Measurements from ENCODE around the gene PANK4. TPM values are rescaled to one million over a fixed set of nuclear protein-coding genes. Genes with fewer than 3 reads are reported as not detected.
A peak's percentile ranks its signal among the peaks of the same experiment; 100 is the strongest.

Gene PANK4
- total RNA-seq, 3 donors from 2014 or later = 16.5 to 32.8 (median 31.3) TPM

DNA sequence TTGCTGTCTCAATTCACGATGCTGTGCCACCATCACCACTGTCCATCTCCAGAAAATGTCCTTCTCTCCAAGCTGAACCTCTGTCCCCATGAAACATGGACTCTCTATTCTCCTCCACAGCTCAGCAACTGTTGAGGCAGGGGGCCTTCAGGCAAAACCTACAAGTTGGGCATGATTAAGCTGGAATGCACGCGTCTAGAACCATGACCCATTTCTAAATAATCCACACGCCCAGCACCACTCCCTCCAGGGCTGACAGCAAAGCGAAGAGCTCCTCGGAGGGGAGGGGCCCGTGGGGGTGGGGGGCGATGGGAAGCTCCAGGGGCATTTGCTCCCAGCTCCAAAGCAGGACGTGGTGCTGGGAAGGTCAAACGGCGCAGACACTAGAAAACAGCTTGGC is 7.0 kb upstream of the PANK4 start:
- peaks cover 0 to 56% of the 10 kb centered on the region in 2 donors for H3K27me3 ChIP-seq
- TF ChIP-seq, protein P1, sequence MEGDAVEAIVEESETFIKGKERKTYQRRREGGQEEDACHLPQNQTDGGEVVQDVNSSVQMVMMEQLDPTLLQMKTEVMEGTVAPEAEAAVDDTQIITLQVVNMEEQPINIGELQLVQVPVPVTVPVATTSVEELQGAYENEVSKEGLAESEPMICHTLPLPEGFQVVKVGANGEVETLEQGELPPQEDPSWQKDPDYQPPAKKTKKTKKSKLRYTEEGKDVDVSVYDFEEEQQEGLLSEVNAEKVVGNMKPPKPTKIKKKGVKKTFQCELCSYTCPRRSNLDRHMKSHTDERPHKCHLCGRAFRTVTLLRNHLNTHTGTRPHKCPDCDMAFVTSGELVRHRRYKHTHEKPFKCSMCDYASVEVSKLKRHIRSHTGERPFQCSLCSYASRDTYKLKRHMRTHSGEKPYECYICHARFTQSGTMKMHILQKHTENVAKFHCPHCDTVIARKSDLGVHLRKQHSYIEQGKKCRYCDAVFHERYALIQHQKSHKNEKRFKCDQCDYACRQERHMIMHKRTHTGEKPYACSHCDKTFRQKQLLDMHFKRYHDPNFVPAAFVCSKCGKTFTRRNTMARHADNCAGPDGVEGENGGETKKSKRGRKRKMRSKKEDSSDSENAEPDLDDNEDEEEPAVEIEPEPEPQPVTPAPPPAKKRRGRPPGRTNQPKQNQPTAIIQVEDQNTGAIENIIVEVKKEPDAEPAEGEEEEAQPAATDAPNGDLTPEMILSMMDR (IDR thresholded peaks at IDR 0.05) = no peak
- TF ChIP-seq POLR2A (IDR thresholded peaks at IDR 0.05) (no peak), POLR2AphosphoS5 (IDR thresholded peaks at IDR 0.05) (no peak)
- DNase-seq (ENCODE audit: low spot score in 2 of 2) = no peak
- H3K4me1 ChIP-seq = peaks cover 25 to 34% of the 10 kb centered on the region in 2 donors
- no peaks in the 10 kb centered on the region for H3K36me3 ChIP-seq
- H3K27ac ChIP-seq = no peak overlapping the region
- no peaks in the 10 kb centered on the region for H3K9me3 ChIP-seq
- H3K4me3 ChIP-seq = no peak overlapping the region
- intact Hi-C loops (cut with DNase I; ENCODE audit: low total_unique reads) = no loop called here

- H3K4me1 ChIP-seq = peaks cover 31 to 40% of the 10 kb centered on the region in 2 donors
Observed at GRCh38 chr1:2532485-2533160, 6.2 kb upstream of the PANK4 start.

GRCh38 chr1:2530513-2531361 is 4.3 kb upstream of the PANK4 start:
- H3K27ac ChIP-seq = peak overlapping the region in 1 of 2 donors; percentile 34
- no peak for TF ChIP-seq POLR2AphosphoS5 (IDR thresholded peaks at IDR 0.05)
- TF ChIP-seq POLR2A (IDR thresholded peaks at IDR 0.05) = no peak
- TF ChIP-seq, protein P1 (IDR thresholded peaks at IDR 0.05) = no peak

More at GRCh38 chr1:2532485-2533160, 6.2 kb upstream of the PANK4 start:
- Histone ChIP-seq H3K36me3 (no peaks in the 10 kb centered on the region), H3K27ac (no peak overlapping the region), H3K4me3 (no peak overlapping the region), H3K27me3 (peaks cover 0 to 52% of the 10 kb centered on the region in 2 donors), H3K9me3 (no peaks in the 10 kb centered on the region)
- intact Hi-C loops (cut with DNase I; ENCODE audit: low total_unique reads) = no loop called here
- no peak for DNase-seq (ENCODE audit: low spot score in 2 of 2)
- TF ChIP-seq POLR2A (IDR thresholded peaks at IDR 0.05) = no peak
- TF ChIP-seq, protein P1 (IDR thresholded peaks at IDR 0.05) = no peak
- TF ChIP-seq POLR2AphosphoS5 (IDR thresholded peaks at IDR 0.05) = no peak

DNA sequence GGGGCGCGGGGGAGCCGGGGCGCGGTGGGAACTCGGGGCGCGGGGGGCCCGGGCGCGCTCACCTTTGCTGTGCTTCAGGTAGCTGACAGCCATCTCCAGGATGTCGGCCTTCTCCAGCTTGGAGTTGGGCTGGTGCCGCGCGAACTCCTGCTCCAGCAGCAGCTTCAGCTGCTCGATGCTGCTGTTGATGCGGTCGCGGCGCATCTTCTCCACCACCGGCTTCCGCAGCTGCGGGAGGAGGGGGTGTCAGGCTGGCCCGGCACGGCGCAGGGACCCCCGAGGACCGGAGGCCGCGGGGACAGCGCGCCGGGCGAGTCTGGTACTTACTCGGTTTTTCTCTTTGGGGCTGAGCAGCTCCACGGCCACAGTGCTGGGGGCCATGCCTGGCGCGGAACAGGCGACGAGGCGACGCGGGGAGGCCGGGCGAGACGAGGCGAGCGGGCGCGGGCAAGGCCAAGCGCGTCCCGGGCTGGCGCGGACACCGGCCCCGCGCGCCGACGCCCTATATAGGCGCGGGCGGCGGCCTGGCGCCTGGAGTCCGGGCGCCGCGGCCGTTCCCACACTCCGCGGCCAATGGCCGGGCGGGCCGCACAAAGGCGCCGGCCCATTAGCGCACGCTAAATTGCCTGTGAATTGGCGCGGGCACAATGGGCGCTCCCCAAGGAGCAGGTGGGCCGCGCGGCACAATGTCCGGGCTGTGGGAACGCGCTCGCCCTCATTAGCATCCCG is 3.6 kb upstream of the PANK4 start, which contains the start of gene HES5:
HES5 (minus strand) TSS at position 480 of the 729 bp plus-strand sequence; CDS start at position 381, 99 bp downstream.
- no peak for DNase-seq (ENCODE audit: low spot score in 2 of 2)
- no peaks in the 10 kb centered on the region for H3K36me3 ChIP-seq
- no peak for TF ChIP-seq POLR2A (IDR thresholded peaks at IDR 0.05)
- TF ChIP-seq, protein P1 (IDR thresholded peaks at IDR 0.05) = no peak
- no peak for TF ChIP-seq POLR2AphosphoS5 (IDR thresholded peaks at IDR 0.05)
- H3K9me3 ChIP-seq = no peaks in the 10 kb centered on the region
- H3K27ac ChIP-seq = peak within 1 kb of the TSS in 1 of 2 donors; percentile 40
- peaks cover 46 to 52% of the 10 kb centered on the region in 2 donors for H3K4me1 ChIP-seq
- H3K4me3 ChIP-seq = peak within 1 kb of the TSS; percentile 16 to 67 (median 39)
- intact Hi-C loops (cut with DNase I; ENCODE audit: low total_unique reads) = no loop called here
- H3K27me3 ChIP-seq = peaks cover 0 to 30% of the 10 kb centered on the region in 2 donors

More at GRCh38 chr1:2530513-2531361, 4.3 kb upstream of the PANK4 start:
- DNase-seq (ENCODE audit: low spot score in 2 of 2) = peak; percentile 59 to 68
- Histone ChIP-seq H3K36me3 (no peaks in the 10 kb centered on the region), H3K4me1 (peaks cover 41 to 51% of the 10 kb centered on the region in 2 donors), H3K4me3 (peak overlapping the region in 2 of 3 donors; percentile 39 to 67), H3K27me3 (peaks cover 0 to 38% of the 10 kb centered on the region in 2 donors), H3K9me3 (no peaks in the 10 kb centered on the region)
- intact Hi-C loops (cut with DNase I; ENCODE audit: low total_unique reads) = no loop called here
